ENCODE data around the gene UBE2E2. TPM values are rescaled to one million over a fixed set of nuclear protein-coding genes. Genes with fewer than 3 reads are reported as not detected.

The UBE2E2 gene
- total RNA-seq, 4 donors from 2014 or later, result 3.1 to 58.5 (median 25.0) TPM

DNA sequence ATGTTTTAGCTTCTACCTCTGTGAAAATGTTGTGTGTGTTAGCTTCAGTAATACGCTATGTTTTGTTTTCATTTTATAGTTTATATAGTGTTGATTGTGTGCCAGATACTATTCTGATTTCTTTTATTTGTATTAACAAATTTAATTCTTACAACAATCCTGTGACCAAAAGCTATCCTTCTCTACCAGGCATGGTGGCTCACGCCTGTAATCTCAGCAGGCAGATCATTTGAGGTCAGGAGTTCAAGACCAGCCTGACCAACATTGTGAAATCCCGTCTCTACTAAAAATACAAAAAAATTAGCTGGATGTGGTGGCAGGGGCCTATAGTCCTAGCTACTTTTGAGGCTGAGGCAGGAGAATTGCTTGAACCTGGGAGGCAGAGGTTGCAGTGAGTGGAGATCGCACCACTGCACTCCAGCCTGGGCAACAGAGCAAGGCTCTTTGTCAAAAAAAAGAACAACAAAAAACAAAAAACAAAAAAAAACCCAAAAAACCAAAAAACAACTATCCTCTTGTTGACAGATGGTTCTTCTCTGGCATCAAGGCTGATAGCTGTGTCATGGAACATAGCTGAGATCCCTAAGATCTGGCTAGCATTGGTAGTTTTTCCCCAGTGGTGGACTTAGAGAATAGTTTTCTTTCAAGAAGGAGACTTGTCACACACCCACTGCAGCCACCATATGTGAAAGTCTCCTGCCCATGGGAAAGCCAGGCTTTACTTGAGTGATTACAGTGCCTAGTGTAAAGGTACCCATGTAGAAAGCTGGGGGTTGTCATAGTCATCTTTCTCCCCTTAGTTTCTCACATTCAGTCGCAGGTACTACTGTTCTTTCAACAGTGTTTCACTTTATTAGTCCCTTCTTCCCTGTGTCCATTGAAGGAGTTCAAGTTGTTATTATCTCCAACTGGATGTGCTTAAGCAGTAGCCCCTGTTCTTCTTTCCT is 116.5 kb downstream of the UBE2E2 start:
- H3K27me3 ChIP-seq, result no peaks in the 10 kb centered on the region
- H3K27ac ChIP-seq, result no peak overlapping the region
- no peak overlapping the region for H3K4me3 ChIP-seq
- no peak for DNase-seq
- intact Hi-C loops (cut with DNase I; ENCODE audit: low total_unique reads), result no loop called here
- no peaks in the 10 kb centered on the region for H3K4me1 ChIP-seq
- TF ChIP-seq POLR2A (IDR thresholded peaks at IDR 0.05), result no peak
- TF ChIP-seq, protein P1, sequence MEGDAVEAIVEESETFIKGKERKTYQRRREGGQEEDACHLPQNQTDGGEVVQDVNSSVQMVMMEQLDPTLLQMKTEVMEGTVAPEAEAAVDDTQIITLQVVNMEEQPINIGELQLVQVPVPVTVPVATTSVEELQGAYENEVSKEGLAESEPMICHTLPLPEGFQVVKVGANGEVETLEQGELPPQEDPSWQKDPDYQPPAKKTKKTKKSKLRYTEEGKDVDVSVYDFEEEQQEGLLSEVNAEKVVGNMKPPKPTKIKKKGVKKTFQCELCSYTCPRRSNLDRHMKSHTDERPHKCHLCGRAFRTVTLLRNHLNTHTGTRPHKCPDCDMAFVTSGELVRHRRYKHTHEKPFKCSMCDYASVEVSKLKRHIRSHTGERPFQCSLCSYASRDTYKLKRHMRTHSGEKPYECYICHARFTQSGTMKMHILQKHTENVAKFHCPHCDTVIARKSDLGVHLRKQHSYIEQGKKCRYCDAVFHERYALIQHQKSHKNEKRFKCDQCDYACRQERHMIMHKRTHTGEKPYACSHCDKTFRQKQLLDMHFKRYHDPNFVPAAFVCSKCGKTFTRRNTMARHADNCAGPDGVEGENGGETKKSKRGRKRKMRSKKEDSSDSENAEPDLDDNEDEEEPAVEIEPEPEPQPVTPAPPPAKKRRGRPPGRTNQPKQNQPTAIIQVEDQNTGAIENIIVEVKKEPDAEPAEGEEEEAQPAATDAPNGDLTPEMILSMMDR (IDR thresholded peaks at IDR 0.05), result no peak
- no peaks in the 10 kb centered on the region for H3K9me3 ChIP-seq
- H3K36me3 ChIP-seq, result no peaks in the 10 kb centered on the region

DNA sequence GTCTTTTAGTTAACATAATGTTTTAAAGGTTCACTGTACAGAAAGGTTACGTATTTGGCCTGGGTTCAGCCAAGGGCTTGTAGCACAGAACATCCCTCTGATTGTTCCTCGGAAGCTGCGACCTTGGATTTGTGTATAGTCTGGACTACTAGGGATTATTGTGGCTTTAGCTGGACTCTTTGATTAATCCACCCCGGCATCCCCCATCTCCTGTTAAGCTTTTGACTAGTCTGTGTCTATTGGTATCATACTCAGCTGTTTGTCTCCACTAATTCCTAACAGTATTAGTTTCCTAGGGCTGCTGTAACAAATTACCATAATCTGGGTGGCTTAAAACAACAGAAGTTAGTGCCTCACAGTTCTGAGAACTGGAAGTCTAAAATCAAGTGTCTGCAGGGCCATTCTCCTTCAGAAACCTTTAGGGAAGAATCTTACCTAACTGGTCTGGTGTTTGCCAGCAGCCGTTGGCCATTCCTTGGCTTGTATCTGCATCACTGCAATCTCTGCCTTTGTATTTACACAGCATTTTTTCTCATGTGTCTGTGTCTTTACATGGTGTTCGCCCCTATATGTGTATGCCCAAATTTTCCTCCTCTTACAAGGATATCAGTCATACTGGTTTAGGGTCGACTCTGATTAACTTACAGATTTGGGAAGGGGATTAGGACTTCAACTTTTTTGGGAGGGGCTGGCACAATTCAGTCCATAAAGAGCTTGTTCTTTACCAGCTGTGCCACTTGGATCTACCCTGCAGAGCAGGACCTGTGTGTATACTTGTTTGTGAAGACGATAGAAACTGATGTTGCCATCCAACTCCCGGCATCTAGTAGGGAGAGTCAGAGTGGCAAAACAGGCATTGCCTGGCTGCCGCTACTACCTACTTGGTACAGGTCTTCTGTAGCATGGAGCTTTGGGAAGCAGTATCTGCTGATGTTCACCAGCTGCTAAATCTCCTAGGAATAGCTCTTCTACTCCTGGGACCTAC is 117.8 kb downstream of the UBE2E2 start:
- Histone ChIP-seq H3K36me3 (no peaks in the 10 kb centered on the region), H3K27ac (no peak overlapping the region), H3K4me3 (no peak overlapping the region), H3K9me3 (no peaks in the 10 kb centered on the region), H3K27me3 (no peaks in the 10 kb centered on the region), H3K4me1 (no peaks in the 10 kb centered on the region)
- no peak for DNase-seq
- TF ChIP-seq POLR2A (IDR thresholded peaks at IDR 0.05), result no peak
- TF ChIP-seq, protein P1 (IDR thresholded peaks at IDR 0.05), result no peak
- intact Hi-C loops (cut with DNase I; ENCODE audit: low total_unique reads), result no loop called here

DNA sequence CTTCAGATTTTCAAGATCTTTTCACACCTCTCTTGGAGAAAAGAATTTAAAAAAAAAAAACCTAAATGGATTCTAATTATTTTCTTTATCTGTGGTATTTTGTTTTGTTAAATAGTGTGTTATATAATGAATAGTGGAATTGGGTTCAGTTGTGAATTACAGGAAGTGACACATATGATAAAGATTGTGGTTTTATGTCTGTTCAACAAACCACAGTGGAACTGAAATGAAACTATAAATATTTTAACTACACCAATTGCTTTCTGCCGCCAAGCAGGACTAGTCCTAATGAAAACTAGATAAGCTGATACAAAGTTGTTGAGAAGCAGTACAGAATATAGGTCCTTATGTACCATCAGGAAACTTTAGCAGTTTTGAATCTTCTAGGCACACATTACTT is 121.6 kb downstream of the UBE2E2 start:
- H3K4me1 ChIP-seq, result no peaks in the 10 kb centered on the region
- no peaks in the 10 kb centered on the region for H3K9me3 ChIP-seq
- no peak for DNase-seq
- TF ChIP-seq, protein P1 (IDR thresholded peaks at IDR 0.05), result no peak
- no peak for TF ChIP-seq POLR2A (IDR thresholded peaks at IDR 0.05)
- H3K36me3 ChIP-seq, result no peaks in the 10 kb centered on the region
- no peak overlapping the region for H3K4me3 ChIP-seq
- H3K27me3 ChIP-seq, result no peaks in the 10 kb centered on the region
- intact Hi-C loops (cut with DNase I; ENCODE audit: low total_unique reads), result no loop called here
- H3K27ac ChIP-seq, result no peak overlapping the region

DNA sequence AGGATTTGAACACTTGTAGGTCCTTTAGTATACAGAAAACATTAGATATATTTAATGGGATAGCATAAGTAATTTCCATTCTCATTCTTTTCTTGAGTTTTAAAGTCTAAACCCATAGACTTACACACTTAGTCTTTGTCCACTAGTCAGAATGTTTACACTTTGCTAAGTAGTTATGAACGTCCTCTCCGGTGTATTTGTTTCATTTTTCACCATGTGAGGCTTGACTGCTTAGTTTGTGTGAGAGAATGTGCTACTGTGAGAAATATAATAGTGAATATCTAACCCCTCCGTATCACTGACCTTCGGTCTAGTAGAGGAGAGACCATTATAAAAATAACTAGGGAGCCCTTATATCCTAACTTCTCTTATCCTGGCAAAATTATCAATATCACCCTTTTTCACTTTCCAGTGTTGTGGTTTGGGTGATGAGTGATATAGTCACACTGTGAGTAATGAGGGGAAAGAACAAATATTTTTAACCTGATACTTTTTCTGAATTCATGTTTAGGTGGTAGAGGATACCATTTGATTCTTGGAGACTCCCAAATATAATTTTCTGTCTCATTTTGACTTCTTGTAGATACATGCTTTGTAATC is 122.4 kb downstream of the UBE2E2 start:
- Histone ChIP-seq H3K4me3 (no peak overlapping the region), H3K4me1 (no peaks in the 10 kb centered on the region), H3K27ac (no peak overlapping the region), H3K36me3 (no peaks in the 10 kb centered on the region), H3K9me3 (no peaks in the 10 kb centered on the region), H3K27me3 (no peaks in the 10 kb centered on the region)
- no peak for TF ChIP-seq POLR2A (IDR thresholded peaks at IDR 0.05)
- TF ChIP-seq, protein P1 (IDR thresholded peaks at IDR 0.05), result no peak
- intact Hi-C loops (cut with DNase I; ENCODE audit: low total_unique reads), result no loop called here
- no peak for DNase-seq
